ENCODE results near the gene CPTP. TPM values are rescaled to one million over a fixed set of nuclear protein-coding genes. Genes with fewer than 3 reads are reported as not detected.

CPTP gene
- total and polyA plus RNA-seq, 2 of the 13 experiments (the other 11 are each of a cell fraction or from before 2014, with no cell fraction given): 5.5 to 9.3 TPM

GRCh38 chr1:1307923-1308755 lies 16.5 kb upstream of the CPTP start, which contains the start of the genes ACAP3 and PUSL1 (continued):
- 0 out of 2 replicates have a peak, but pooled peaks have one; percentile 63 for TF ChIP-seq ETS1 (CRISPR knock-in tag; IDR thresholded peaks at IDR 0.05)
- TF ChIP-seq ZNF839 (CRISPR knock-in tag; IDR thresholded peaks at IDR 0.05; ENCODE audit: borderline replicate concordance): no peak
- 0 out of 2 replicates have a peak, but pooled peaks have one; percentile 44 for TF ChIP-seq ZNF564 (CRISPR knock-in tag; IDR thresholded peaks at IDR 0.05)
- TF ChIP-seq ATAD3A (CRISPR knock-in tag; IDR thresholded peaks at IDR 0.05): no peak
- TF ChIP-seq ZNF264 (CRISPR knock-in tag; IDR thresholded peaks at IDR 0.05): peak; percentile 54; the same call in 1 of the 2 replicates
- 0 out of 2 replicates have a peak, but pooled peaks have one; percentile 23 for TF ChIP-seq NKX3-1 (CRISPR knock-in tag; IDR thresholded peaks at IDR 0.05)
- no peak for TF ChIP-seq MAFG (CRISPR knock-in tag; IDR thresholded peaks at IDR 0.05)
- 0 out of 2 replicates have a peak, but pooled peaks have one; percentile 71 for TF ChIP-seq RARG (CRISPR knock-in tag; IDR thresholded peaks at IDR 0.05; ENCODE audit: low read depth)
- TF ChIP-seq PHF20 (CRISPR knock-in tag; IDR thresholded peaks at IDR 0.05): peak; percentile 65
- peak; percentile 33; the same call in 1 of the 2 replicates for TF ChIP-seq CTCF (CRISPR knock-in tag; IDR thresholded peaks at IDR 0.05)
- TF ChIP-seq ZSCAN30 (CRISPR knock-in tag; IDR thresholded peaks at IDR 0.05): no peak
- peak; percentile 82 for TF ChIP-seq AGO1 (IDR thresholded peaks at IDR 0.05; ENCODE audit: low read depth, low read length, poor library complexity, severe bottlenecking)
- no peak for TF ChIP-seq TEAD2 (CRISPR knock-in tag; IDR thresholded peaks at IDR 0.05)
- TF ChIP-seq CSRNP1 (CRISPR knock-in tag; IDR thresholded peaks at IDR 0.05): peak; percentile 51; the same call in 1 of the 2 replicates
- TF ChIP-seq ZNF224 (CRISPR knock-in tag; IDR thresholded peaks at IDR 0.05): peak; percentile 23; the same call in 1 of the 2 replicates
- TF ChIP-seq ZNF7 (CRISPR knock-in tag; IDR thresholded peaks at IDR 0.05): no peak
- peak; percentile 57 for TF ChIP-seq ZIK1 (CRISPR knock-in tag; IDR thresholded peaks at IDR 0.05; ENCODE audit: borderline replicate concordance, low read depth)
- TF ChIP-seq ZNF749 (CRISPR knock-in tag; IDR thresholded peaks at IDR 0.05; ENCODE audit: borderline replicate concordance): peak; percentile 60; the same call in 1 of the 2 replicates
- TF ChIP-seq CSRNP2 (CRISPR knock-in tag; conservative IDR thresholded peaks at IDR 0.05; ENCODE audit: low read depth): 0 out of 2 replicates have a peak, but pooled peaks have one; percentile 17
- TF ChIP-seq ZNF589 (CRISPR knock-in tag; conservative IDR thresholded peaks at IDR 0.05): peak; percentile 79
- TF ChIP-seq ZNF639 (CRISPR knock-in tag; conservative IDR thresholded peaks at IDR 0.05): peak; percentile 93
